ENCODE measurements around the gene ZNF746.

Gene ZNF746

GRCh38 chr7:149474309-149475120 lies 23.1 kb downstream of the ZNF746 start:
- Histone ChIP-seq H4K20me1 (ENCODE audit: insufficient read depth, low read length, poor library complexity, severe bottlenecking) (no peaks in the 10 kb centered on the region), H3F3A (ENCODE audit: low read depth) (no peaks in the 10 kb centered on the region), H2AFZ (ENCODE audit: low read length) (no peak overlapping the region), H3K9me3 (ENCODE audit: insufficient read depth, low read depth, low read length) (peaks cover 6% of the 10 kb centered on the region), H3K9ac (ENCODE audit: low read depth, low read length, poor library complexity, severe bottlenecking) (no peak overlapping the region), H3K4me1 (ENCODE audit: insufficient read depth, low read length, poor library complexity, severe bottlenecking) (no peaks in the 10 kb centered on the region), H3K9me2 (replicated peaks; ENCODE audit: low read depth, low read length) (no peaks in the 10 kb centered on the region), H3K4me3 (ENCODE audit: low read length, poor library complexity, severe bottlenecking) (no peak overlapping the region), H3K27me3 (ENCODE audit: insufficient read depth, low read length, poor library complexity, severe bottlenecking) (no peaks in the 10 kb centered on the region), H3K4me2 (ENCODE audit: low read depth, low read length, poor library complexity, severe bottlenecking) (no peak overlapping the region), H3K36me3 (ENCODE audit: insufficient read depth, low read length) (peaks cover 74% of the 10 kb centered on the region; the same call in 1 of the 2 replicates), H3K79me2 (ENCODE audit: insufficient read depth, low read length) (no peaks in the 10 kb centered on the region)
- TF ChIP-seq EZH2phosphoT487 (IDR thresholded peaks at IDR 0.05; ENCODE audit: borderline replicate concordance): no peak
- peak; percentile 26; the same call in 1 of the 2 replicates for TF ChIP-seq CTCF (conservative IDR thresholded peaks at IDR 0.05; ENCODE audit: low read length)

- no peaks in the 10 kb centered on the region for H4K20me1 ChIP-seq (ENCODE audit: insufficient read depth, low read length, poor library complexity, severe bottlenecking)
- H3K4me3 ChIP-seq (ENCODE audit: low read length, poor library complexity, severe bottlenecking): no peak overlapping the region
- H3K9ac ChIP-seq (ENCODE audit: low read depth, low read length, poor library complexity, severe bottlenecking): no peak overlapping the region
- no peaks in the 10 kb centered on the region for H3K79me2 ChIP-seq (ENCODE audit: insufficient read depth, low read length)
- H3K27me3 ChIP-seq (ENCODE audit: insufficient read depth, low read length, poor library complexity, severe bottlenecking): no peaks in the 10 kb centered on the region
- no peaks in the 10 kb centered on the region for H3K4me1 ChIP-seq (ENCODE audit: insufficient read depth, low read length, poor library complexity, severe bottlenecking)
- no peak overlapping the region for H3K4me2 ChIP-seq (ENCODE audit: low read depth, low read length, poor library complexity, severe bottlenecking)
- no peak overlapping the region for H2AFZ ChIP-seq (ENCODE audit: low read length)
- no peaks in the 10 kb centered on the region for H3K9me3 ChIP-seq (ENCODE audit: insufficient read depth, low read depth, low read length)
- no peaks in the 10 kb centered on the region for H3K9me2 ChIP-seq (replicated peaks; ENCODE audit: low read depth, low read length)
- peaks cover 62% of the 10 kb centered on the region; the same call in 1 of the 2 replicates for H3K36me3 ChIP-seq (ENCODE audit: insufficient read depth, low read length)
- no peaks in the 10 kb centered on the region for H3F3A ChIP-seq (ENCODE audit: low read depth)
- no peak for TF ChIP-seq CTCF (conservative IDR thresholded peaks at IDR 0.05; ENCODE audit: low read length)
- no peak for TF ChIP-seq EZH2phosphoT487 (IDR thresholded peaks at IDR 0.05; ENCODE audit: borderline replicate concordance)
Measured at GRCh38 chr7:149473251-149473650, 24.4 kb downstream of the ZNF746 start.

- H3K27me3 ChIP-seq (ENCODE audit: insufficient read depth, low read length, poor library complexity, severe bottlenecking): no peaks in the 10 kb centered on the region
- no peak overlapping the region for H3K9ac ChIP-seq (ENCODE audit: low read depth, low read length, poor library complexity, severe bottlenecking)
- no peaks in the 10 kb centered on the region for H3F3A ChIP-seq (ENCODE audit: low read depth)
- H3K9me2 ChIP-seq (replicated peaks; ENCODE audit: low read depth, low read length): no peaks in the 10 kb centered on the region
- H3K9me3 ChIP-seq (ENCODE audit: insufficient read depth, low read depth, low read length): no peaks in the 10 kb centered on the region; the same call in 1 of the 2 replicates
- H4K20me1 ChIP-seq (ENCODE audit: insufficient read depth, low read length, poor library complexity, severe bottlenecking): no peaks in the 10 kb centered on the region
- TF ChIP-seq CTCF (conservative IDR thresholded peaks at IDR 0.05; ENCODE audit: low read length) (no peak), EZH2phosphoT487 (IDR thresholded peaks at IDR 0.05; ENCODE audit: borderline replicate concordance) (no peak)
- H3K79me2 ChIP-seq (ENCODE audit: insufficient read depth, low read length): no peaks in the 10 kb centered on the region
- no peak overlapping the region for H3K4me2 ChIP-seq (ENCODE audit: low read depth, low read length, poor library complexity, severe bottlenecking)
- no peak overlapping the region for H2AFZ ChIP-seq (ENCODE audit: low read length)
- no peak overlapping the region for H3K4me3 ChIP-seq (ENCODE audit: low read length, poor library complexity, severe bottlenecking)
- peaks cover 44% of the 10 kb centered on the region; the same call in 1 of the 2 replicates for H3K36me3 ChIP-seq (ENCODE audit: insufficient read depth, low read length)
- no peaks in the 10 kb centered on the region for H3K4me1 ChIP-seq (ENCODE audit: insufficient read depth, low read length, poor library complexity, severe bottlenecking)
Measured at GRCh38 chr7:149471289-149471953, 26.2 kb downstream of the ZNF746 start.

All from Loucy (cell line).